Measurements from ENCODE around the gene XCR1.
"Not testable (repeated sequence)": the region's sequence is repeated elsewhere in the genome, so short reads cannot be mapped to it uniquely, and the experiment has no call there.

The XCR1 gene

GRCh38 chr3:46038071-46038470, 10.8 kb upstream of the XCR1 start:
- not testable (repeated sequence) for DNase-seq

GRCh38 chr3:46036191-46036590, 8.9 kb upstream of the XCR1 start:
- no peak for DNase-seq

GRCh38 chr3:46031747-46032146, 4.5 kb upstream of the XCR1 start:
- DNase-seq: no peak

GRCh38 chr3:46031269-46031668, 4.0 kb upstream of the XCR1 start:
- DNase-seq: no peak

- DNase-seq: no peak
Observed at GRCh38 chr3:46030626-46031025, 3.3 kb upstream of the XCR1 start.

GRCh38 chr3:46029953-46030543, 2.8 kb upstream of the XCR1 start:
- DNase-seq: no peak

GRCh38 chr3:46027736-46028397, 584 bp upstream of the XCR1 start:
- no peak for DNase-seq

GRCh38 chr3:46025139-46025538, 2.1 kb downstream of the XCR1 start:
- DNase-seq: no peak

- no peak for DNase-seq
Observed at GRCh38 chr3:46024131-46024530, 3.2 kb downstream of the XCR1 start.

- no peak for DNase-seq
Observed at GRCh38 chr3:46022909-46023785, 4.1 kb downstream of the XCR1 start.

- DNase-seq: no peak
Observed at GRCh38 chr3:46021516-46021915, 5.8 kb downstream of the XCR1 start.

- DNase-seq: no peak
Observed at GRCh38 chr3:46020766-46021510, 6.3 kb downstream of the XCR1 start.

- DNase-seq: no peak
Observed at GRCh38 chr3:46019707-46020106, 7.6 kb downstream of the XCR1 start.

GRCh38 chr3:46017720-46018119, 9.6 kb downstream of the XCR1 start:
- no peak for DNase-seq

- DNase-seq: no peak
Observed at GRCh38 chr3:46013316-46014094, 13.8 kb downstream of the XCR1 start.

- DNase-seq: no peak
Observed at GRCh38 chr3:46012246-46012645, 15.0 kb downstream of the XCR1 start.

GRCh38 chr3:46010519-46011113, 16.7 kb downstream of the XCR1 start:
- DNase-seq: no peak

- no peak for DNase-seq
Observed at GRCh38 chr3:46008058-46008457, 19.2 kb downstream of the XCR1 start.

GRCh38 chr3:46007280-46007679, 20.0 kb downstream of the XCR1 start:
- DNase-seq: no peak

- no peak for DNase-seq
Observed at GRCh38 chr3:46006238-46007032, 20.8 kb downstream of the XCR1 start.

GRCh38 chr3:46003706-46004105, 23.6 kb downstream of the XCR1 start:
- DNase-seq: not testable (repeated sequence)
